WTC11 (cell line): ENCODE data around the gene SETD7. TPM values are rescaled to one million over a fixed set of nuclear protein-coding genes. Genes with fewer than 3 reads are reported as not detected.

Experiments used
- total RNA-seq: library from RNA; stranded (reverse); gene quantifications from 3 replicates; pipeline ENCODE4 v1.2.3, GENCODE V29; 2021

SETD7 gene
- total RNA-seq, 1 experiment from 2014 or later = 5.6 TPM

Other genes with a start within 250 kb of the SETD7 start
- gene RAB33B, start 102.1 kb downstream of the SETD7 start, total RNA-seq = 5.7 to 7.5 TPM (median 6.5 TPM) in 3 replicates
- gene MGST2, start 109.6 kb upstream of the SETD7 start, total RNA-seq = 13.6 to 14.9 TPM (median 14.8 TPM) in 3 replicates